T-helper 22 cell (primary cell): Measurements from ENCODE around the gene AHSG.

ENCODE experiments used
- DNase-seq: peaks from one replicate; pipeline ENCODE4 v3.0.0-alpha.2; 2020; ENCODE audit warnings: low read depth

AHSG gene

GRCh38 chr3:186593862-186594261 is 19.0 kb upstream of the AHSG start:
- DNase-seq, result no peak

DNA sequence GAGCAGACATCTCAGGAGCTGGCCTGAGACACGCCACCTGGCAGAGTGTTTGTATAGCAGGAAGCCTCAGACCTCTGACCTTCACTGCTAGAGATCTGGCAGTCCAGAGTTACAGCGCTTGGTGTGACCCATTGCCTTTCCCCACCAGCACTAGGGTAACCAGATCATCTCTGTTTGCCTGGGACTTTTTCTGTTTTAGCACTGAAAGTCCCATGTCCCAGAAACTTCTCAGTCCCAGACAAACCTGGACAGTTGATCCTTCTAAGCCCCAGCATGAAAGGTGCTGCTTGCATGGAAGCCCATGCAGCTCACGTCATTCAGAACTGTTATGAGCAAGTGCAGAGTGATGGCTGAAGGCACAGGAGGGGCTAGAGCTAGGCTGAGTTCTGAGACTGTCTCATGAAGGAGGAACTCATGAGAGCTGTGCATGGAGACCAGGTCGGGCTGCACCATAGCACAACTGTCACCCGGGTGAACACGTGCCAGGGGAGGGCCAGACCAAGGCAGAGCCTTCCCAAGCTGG is 18.2 kb upstream of the AHSG start:
- no peak for DNase-seq

DNA sequence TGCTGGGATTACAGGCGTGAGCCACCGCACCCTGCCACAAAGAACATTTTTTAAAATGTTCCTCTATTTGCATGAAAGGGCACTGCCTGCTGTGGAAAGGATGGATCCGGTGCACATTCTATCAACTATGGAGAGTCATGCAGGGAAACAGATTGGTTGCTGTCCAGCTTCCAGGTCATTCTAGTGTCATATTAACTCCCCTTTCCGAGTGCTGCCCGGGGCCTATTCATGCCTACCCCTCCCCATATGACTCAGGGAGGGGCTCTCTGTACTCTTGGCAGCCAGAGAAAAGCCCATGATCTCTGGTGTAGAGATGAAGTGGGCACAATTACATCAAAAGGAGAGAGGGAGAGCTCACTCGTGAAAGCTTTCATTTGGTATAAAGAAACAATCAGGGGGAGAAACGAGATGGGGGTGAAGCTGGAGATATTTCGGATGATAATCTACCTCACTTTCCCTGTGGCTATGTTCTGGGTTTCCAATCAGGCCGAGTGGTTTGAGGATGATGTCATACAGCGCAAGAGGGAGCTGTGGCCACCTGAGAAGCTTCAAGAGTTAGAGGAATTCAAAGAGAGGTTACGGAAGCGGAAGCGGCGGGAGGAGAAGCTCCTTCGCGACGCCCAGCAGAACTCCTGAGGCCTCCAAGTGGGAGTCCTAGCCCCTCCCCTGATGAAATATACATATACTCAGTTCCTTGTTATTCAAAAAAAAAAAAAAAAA is 16.1 kb upstream of the AHSG start:
- no peak for DNase-seq

- no peak for DNase-seq
Observed at GRCh38 chr3:186598108-186598784, 14.6 kb upstream of the AHSG start.

DNA sequence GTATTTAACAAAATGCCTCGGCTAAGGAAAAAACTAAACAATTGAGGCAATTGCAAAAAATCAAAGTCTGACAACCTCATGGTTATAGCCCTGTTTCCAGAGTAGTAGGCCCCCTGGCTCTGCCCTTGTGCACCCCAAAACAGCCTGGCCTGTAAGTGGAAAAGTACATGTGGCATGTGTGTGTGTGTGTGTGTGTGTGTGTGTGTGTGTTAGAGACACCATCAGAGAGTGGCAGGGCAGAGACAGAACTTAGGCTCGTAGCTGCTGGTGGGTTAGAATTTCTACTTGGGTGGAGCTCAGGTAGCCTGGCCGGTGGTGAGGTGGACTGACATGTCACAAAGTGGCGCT is 14.1 kb upstream of the AHSG start:
- no peak for DNase-seq

DNA sequence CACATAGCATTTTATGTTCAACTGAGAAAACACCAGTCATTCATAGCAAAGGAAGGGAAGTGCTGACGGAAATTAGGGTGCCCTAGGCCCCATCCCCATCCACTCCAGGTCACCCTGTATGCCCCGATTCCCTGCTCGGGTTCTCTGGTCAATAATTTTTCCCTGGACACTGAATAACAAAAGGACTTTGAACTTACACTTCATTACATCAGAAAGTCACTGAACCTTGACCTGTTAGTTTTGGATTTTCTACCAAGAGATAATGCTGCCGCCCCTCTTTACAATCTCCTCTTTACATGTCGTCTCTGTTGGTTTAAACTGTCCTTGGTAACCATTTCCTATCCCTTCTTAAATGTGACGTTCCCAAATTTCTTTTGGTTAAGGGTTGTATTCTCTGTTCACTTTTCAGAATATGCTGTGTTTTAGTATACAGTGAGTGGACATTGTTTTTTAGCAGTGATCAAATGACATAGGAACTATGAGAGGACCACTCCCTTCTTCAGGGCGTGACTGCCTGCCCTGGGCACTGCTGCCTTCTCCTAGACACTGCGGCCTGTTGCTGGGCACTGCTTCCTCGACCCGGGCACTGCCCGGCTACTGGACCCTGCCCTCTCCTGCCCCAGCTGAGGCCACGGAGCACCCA is 13.6 kb upstream of the AHSG start:
- DNase-seq, result no peak

DNA sequence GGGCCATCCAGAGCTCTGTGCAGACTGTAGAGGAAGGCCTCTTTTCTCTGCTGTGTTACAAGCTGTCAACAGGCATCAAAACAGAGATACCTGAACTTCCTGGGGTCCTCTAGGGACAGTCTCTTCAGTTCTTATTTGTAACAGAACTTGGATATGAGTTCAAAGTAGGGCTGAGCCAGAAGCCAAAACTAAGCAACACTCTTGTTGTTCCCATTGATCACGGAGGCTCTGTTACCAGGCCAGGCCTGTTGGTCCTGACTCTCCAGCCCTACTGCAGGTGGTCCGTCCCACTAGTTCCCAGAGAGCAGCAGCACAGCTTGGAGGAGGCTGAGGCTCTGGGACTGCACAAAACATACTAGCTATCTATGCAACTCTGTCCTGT is 13.1 kb upstream of the AHSG start:
- no peak for DNase-seq

GRCh38 chr3:186600896-186601295 is 12.0 kb upstream of the AHSG start:
- no peak for DNase-seq

DNA sequence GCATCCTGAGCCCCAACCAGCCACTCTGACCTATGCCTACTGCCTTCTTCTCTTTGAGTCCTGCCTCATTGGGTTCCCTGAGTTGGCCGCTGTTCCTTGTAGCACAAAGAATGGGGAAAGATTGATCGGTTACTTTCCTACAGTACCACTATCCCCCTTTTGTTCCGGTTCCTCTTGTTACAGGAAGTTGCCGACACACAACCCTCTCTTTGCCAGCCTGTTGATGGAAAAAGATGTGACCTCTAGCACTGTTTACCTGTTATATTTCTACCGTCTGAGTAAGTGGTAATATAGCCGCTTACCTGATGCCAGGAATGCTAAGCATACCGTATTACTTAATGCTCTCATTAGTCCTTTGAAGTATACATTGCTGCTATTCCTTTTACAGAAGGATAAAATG is 9.7 kb upstream of the AHSG start:
- DNase-seq, result no peak

GRCh38 chr3:186605078-186605477 is 7.8 kb upstream of the AHSG start:
- DNase-seq, result no peak

DNA sequence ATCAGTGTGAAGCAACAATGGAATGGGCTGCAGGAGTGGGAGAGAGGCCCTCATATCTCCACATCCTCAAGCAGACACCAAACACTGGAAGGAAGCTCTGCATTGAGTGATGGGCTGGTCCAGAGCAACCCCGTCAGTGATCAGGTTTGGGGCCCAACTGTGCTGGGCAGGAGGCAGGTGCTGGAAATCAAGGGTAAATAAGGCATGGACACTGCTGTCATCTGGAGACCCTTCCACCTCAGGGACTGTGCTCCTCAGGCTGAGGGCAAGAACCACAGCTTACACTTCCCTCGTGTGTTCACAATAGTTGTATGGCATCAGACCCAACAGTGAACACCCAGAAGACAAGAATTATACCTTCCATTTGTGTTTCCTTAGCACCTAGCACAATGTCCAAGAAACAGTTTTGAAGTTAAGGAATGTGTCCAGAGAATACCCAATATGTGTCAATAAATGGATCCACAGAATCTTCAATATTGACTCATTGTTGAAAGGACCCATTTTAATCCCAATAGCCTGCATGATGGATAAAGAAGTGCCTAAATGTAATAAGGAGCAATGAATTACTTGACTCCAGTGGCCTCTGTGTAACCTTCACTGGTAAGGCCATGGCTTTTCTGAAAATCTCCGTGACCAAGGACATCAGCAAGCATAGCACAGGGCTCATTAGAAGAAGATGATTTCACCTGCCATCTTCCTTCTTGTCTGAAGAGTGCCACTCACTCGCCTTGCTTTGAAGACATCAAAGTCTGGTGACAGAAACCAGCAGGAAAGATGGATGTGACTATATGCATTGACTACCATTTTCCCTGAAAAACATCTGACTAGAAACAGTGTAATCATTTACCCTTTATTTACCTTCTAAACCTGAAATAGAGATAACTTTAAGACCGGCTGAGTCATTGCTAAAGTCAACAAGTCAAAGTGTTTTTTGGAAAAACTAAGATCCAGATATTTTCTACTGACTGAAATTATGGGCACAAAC is 7.0 kb upstream of the AHSG start:
- no peak for DNase-seq

- DNase-seq, result no peak
Observed at GRCh38 chr3:186608624-186609215, 4.1 kb upstream of the AHSG start.

DNA sequence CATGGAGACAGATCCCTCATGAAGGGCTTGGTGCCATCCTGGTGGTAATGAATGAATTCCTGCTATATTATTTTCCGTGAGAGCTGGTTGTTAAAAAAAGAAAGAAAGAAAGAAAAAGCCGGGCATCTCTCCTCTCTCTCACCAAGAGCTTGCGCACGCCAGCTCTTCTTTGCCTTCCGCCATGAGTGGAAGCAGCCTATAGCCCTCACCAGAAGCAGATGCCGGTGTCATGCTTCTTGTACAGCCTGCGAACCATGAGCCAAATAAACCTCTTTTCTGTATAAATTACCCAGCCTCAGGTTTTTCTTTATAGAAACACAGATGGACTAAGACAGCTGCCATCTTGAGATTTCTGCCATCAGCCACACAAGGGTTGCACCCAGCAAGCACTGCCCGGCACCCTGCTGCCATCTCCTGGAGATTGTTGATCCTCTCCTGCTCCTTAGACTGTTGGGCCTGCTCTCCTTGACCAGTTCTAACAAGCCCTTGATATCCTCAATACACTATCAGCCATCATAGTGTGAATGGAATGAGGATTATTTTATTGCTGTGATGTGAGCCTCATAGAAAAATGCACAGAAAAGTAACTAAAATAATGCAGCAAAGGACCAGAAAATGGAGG is 3.5 kb upstream of the AHSG start:
- DNase-seq, result no peak

DNA sequence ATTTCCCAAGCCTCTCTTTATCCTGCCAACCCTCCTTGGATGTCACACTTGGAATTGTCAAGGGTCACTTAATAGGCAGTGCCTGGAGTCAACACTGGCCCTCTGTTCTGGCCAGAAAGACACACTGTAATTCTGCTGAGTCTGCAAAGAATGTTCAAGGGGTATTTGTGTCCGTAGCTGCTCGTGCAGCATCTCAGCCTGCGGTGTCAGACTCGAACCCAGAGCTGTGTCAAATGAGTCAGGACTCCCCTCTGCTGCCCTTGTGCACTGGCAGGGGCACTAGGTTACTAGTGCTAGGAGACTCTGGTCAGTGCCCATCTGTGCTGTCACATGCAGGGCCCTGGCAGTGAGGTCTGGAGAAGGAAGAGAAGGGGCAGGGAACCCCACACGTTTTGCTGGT is 795 bp upstream of the AHSG start:
- no peak for DNase-seq

DNA sequence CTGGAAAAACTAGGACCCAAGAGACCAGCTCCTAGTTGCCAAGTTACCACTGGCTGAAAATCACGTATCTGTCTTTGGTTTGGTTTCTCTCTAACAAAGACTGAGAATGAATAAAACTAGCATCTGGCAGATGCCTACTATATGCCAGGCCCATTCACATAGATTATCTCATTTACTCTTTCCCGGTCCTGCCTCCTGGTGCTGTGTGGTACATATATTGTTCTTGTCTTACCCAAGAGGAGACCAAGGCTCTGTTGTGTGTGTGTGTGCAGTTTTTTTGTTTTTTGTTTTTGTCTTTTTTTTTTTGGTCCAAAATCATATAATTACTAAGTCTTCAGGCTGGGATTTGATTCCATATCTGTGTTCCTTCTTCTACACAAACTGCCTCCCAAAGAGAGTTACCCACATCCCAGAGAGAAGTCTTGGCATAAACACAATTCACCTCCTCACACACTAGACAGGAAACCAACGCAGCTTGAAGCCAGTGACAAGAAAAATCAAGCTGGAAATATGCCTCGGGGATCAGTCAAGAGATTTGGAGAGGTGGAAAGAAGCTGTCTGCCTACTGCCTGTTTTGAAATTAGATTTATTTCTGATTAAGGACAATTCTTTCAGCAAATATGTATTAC is 891 bp downstream of the AHSG start:
- no peak for DNase-seq

GRCh38 chr3:186614266-186614596 is 1.4 kb downstream of the AHSG start:
- no peak for DNase-seq

GRCh38 chr3:186614597-186615483 is 2.0 kb downstream of the AHSG start:
- peak; percentile 31 for DNase-seq

DNA sequence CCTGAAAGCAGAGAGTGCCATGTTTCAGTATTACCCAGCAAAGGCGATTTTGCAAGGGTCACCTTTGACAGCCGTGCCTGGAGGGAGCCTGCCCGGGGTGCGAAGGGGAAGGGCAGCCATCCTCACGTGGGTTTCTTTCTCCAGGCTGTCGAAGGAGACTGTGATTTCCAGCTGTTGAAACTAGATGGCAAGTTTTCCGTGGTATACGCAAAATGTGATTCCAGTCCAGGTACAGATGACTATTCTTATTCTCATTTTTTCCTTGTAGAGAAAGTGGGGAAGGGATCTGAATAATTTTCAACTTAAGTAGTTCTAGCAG is 3.4 kb downstream of the AHSG start:
- no peak for DNase-seq

GRCh38 chr3:186617036-186617946 is 4.4 kb downstream of the AHSG start:
- DNase-seq, result peak; percentile 66
